Ramos (cell line): Measurements from ENCODE around the gene ZNF32.
"Not testable (repeated sequence)": the region's sequence is repeated elsewhere in the genome, so short reads cannot be mapped to it uniquely, and the experiment has no call there.

Experiments
- in situ Hi-C: fragments of 300-500 bp; cut with MboI; formaldehyde crosslinking; loops from one replicate; pipeline ENCODE4 v1.14.3; 2022; ENCODE audit warnings: low sequenced_read_pairs; ENCODE audit not compliant: unreplicated experiment

Gene ZNF32

GRCh38 chr10:43645866-43646265 lies 2.8 kb downstream of the ZNF32 start:
- in situ Hi-C loops = no loop called here

- in situ Hi-C loops = no loop called here
Observed at GRCh38 chr10:43644252-43644651, 4.4 kb downstream of the ZNF32 start.

- in situ Hi-C loops = no loop called here
Observed at GRCh38 chr10:43640603-43641002, 8.1 kb downstream of the ZNF32 start.

GRCh38 chr10:43635816-43636215 lies 12.9 kb downstream of the ZNF32 start:
- in situ Hi-C loops = not testable (repeated sequence)

GRCh38 chr10:43628956-43629355 lies 19.7 kb downstream of the ZNF32 start:
- in situ Hi-C loops = no loop called here

GRCh38 chr10:43627942-43628341 lies 20.7 kb downstream of the ZNF32 start:
- in situ Hi-C loops = no loop called here

GRCh38 chr10:43623351-43623750 lies 25.3 kb downstream of the ZNF32 start:
- in situ Hi-C loops = no loop called here

GRCh38 chr10:43622038-43622437 lies 26.6 kb downstream of the ZNF32 start:
- in situ Hi-C loops = no loop called here

GRCh38 chr10:43619368-43619767 lies 29.3 kb downstream of the ZNF32 start:
- in situ Hi-C loops = no loop called here

GRCh38 chr10:43616697-43617370 lies 31.8 kb downstream of the ZNF32 start:
- in situ Hi-C loops = no loop called here

- in situ Hi-C loops = no loop called here
Observed at GRCh38 chr10:43610636-43611035, 38.0 kb downstream of the ZNF32 start.

- in situ Hi-C loops = no loop called here
Observed at GRCh38 chr10:43607199-43607573, 41.5 kb downstream of the ZNF32 start.

GRCh38 chr10:43606323-43607198 lies 42.1 kb downstream of the ZNF32 start, which contains the start of gene ZNF485:
ZNF485 (plus strand) TSS chr10:43606438; CDS start chr10:43607051, 613 bp downstream.
- in situ Hi-C loops = no loop called here

- in situ Hi-C loops = no loop called here
Observed at GRCh38 chr10:43605850-43606322, 42.8 kb downstream of the ZNF32 start.

- in situ Hi-C loops = not testable (repeated sequence)
Observed at GRCh38 chr10:43601576-43601975, 47.1 kb downstream of the ZNF32 start.

- in situ Hi-C loops = no loop called here
Observed at GRCh38 chr10:43599333-43599732, 49.3 kb downstream of the ZNF32 start.

- in situ Hi-C loops = no loop called here
Observed at GRCh38 chr10:43598446-43598845, 50.2 kb downstream of the ZNF32 start.

GRCh38 chr10:43596546-43596945 lies 52.1 kb downstream of the ZNF32 start:
- in situ Hi-C loops = no loop called here

GRCh38 chr10:43595739-43596298 lies 52.9 kb downstream of the ZNF32 start:
- in situ Hi-C loops = no loop called here

- in situ Hi-C loops = no loop called here
Observed at GRCh38 chr10:43594944-43595589, 53.6 kb downstream of the ZNF32 start.
